GM19455 (cell line): ENCODE results near the gene MKRN2OS.

Source experiments
- ATAC-seq: cut with Tn5 transposase; IDR thresholded peaks from one replicate; pipeline ENCODE4 v1.9.1; 2021; ENCODE audit not compliant: unreplicated experiment

Gene MKRN2OS

DNA sequence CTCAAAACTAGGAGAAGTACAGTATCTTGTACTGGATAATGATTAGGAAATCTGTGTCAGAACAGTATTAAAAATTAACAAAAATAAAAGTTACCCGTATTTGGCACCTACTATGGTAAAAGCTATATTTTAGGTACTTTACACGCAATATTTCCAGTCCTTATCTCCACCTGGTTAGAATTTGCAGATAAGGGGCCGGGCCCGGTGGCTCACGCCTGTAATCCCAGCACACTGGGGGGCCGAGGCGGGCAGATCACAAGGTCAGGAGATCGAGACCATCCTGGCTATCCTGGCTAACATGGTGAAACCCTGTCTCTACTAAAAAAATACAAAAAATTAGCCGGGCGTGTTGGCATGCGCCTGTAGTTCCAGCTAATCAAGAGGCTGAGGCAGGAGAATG lies 28.4 kb downstream of the MKRN2OS start:
- no peak for ATAC-seq

DNA sequence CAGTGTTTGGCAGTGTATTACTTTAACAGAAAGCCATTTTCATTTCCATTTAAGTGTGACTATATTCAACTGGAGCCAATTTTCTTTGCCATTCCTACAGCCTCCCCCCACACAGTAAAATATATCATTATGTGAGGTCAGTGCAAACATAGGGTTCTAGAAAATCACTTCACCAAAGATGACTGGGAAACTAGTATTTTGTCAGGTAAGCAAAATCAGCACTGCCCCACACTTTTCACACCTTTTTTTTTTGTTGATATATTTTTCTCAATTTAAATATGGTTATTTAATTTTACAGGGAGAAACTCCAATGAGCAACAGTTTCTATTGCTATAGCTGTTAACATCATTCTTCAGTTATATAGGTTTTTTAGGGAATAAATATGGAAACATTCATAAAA lies 29.7 kb downstream of the MKRN2OS start:
- no peak for ATAC-seq

DNA sequence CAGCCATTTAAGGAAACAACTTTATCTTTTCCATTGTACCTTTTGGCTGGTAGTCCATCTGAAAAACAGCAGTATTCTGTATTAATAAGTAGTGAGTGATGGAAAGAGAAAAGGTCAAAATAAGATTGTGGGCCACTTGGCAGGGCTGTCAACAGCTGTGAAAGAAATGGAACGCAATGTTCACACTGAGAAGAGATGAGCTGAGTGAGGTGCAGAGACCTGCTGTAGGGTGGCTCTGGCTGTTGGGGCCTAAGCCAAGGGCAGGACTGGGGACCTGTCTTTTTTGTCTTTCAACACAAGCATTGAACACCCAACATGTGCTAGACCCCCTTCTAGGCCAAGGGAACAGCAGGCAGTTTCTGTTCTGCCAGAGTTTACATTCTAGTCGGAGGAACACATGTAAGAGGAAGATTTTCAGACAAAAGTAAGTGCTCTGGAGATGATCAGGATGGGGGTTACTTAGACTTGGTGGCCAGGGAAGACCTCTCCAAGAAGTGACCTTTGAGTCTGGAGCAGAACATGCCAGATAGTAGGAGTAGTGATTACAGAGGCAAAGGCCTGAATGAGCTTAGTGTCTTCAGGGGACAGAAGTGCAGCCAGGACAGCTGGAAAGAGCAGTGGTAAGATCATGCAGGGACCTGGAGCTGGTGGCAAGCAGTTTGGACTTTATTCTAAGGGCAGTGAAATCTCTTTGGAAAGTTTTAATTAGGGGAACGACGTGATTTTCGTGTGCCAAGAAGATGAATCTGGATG lies 31.4 kb downstream of the MKRN2OS start:
- no peak for ATAC-seq

DNA sequence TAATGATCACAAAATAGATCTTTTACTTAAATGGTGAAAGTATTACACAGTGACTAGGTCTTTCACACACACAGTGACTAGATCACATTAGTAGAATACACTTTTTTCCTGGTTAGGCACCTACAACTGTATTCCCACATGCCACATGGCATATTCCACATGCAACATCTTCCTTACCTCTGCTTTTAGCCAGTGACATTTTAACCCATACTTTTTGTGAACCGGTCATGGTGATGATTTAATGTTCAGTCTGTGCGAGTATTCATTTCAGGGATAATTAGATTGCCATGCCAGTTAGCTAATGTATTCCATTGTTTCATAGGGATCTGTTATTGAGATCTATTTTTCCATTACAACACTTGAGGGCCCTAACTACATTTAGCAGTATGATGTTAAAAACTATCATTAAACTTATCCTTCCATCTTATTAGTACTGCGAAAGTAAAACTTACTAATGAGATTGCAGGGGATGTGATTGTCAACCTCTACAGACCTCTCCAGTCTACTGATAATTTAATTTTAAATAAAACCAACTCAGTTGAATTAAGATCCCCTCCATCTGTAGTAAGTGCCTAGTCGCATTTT lies 32.7 kb downstream of the MKRN2OS start:
- ATAC-seq = no peak

DNA sequence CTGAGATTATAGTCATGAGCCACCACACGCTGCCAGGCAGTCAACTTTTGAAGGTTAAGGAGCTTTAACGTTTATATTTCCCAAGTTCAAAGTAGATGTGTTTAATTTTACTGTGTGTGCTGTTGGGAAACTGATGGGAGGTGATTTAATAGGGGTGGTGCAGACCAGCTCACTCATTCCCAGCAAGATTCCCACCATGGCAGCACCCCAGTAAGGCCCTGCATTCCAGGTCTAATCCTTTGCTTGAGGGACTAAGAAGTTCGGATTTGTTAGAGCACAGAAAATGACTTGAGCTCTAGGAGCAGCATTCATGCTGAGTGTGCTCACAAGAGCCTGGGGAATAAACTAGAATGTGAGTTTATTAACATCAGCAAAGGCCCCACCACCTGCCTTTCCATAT lies 35.8 kb downstream of the MKRN2OS start:
- ATAC-seq = no peak

DNA sequence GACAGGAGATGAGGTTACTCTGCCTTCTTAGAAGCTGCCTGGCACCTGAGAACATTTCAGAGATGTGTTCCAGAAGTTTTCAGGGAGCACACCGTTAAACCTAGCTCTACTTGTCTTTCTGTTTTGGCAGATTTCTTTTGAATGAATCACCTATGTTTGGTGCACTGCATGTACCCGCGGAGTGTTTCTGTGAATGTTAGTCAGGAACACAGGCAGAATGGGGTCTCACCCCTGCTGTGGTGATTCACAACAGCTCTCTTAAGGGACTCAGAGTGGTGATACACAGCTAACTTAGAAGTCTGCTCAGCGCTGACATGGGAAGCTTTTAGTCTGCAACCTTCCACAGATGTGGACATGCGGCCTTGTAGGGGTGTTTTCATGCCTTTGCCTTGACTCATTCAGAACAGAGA lies 37.0 kb downstream of the MKRN2OS start:
- no peak for ATAC-seq

DNA sequence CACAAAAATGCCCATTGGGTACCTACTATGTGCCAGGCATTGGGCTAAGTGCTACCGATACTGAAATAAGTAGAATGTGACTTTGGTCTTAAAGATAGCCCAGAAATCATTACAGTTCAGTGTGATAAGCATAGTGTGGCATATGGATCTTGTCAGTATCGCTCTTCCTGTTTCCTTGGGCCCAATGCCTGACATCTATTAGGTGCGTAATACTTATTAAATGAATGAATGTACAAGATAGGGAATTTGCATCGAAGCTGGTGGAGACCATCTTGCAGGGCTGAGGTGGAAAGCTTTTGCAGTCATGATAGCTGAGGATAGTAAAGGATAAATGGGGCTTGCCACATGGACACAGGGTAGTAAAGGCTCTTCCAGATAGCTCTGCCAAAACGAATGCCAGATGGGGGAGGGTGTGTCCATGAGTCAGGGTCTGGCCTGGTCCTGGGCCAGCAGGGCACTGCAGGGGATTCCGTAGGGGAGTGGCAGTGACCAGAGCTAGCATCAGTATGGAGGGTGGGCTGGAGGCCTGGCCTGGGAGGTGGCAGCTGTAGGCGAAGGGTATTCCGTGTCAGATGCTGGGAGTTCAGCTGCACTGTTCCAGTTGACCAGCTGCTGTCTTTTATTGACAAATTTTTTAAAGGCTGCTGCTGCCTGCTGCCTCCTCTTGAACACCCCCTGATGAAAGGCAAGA lies 37.6 kb downstream of the MKRN2OS start:
- ATAC-seq = no peak

DNA sequence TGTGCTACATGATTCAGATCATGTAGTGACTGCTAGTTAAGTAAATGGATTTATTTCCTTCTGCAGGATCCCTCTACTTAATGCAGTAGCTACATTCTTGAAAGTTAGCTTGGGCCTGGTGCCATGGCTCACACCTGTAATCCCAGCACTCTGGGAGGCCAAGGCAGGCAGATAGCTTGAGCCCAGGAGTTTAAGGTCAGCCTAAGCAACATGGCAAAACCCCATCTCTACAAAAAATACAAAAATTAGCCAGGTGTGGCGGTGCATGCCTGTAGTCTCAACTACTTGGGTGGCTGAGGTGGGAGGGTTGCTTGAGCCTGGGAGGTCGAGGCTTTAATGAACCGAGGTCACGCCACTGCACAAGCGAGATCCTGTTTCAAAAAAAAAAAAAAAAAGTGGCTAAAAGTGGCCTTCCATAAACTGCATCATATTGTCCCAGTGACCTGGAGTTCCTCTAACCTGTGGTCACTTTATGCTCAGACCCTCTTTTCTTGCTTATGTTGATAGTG lies 39.0 kb downstream of the MKRN2OS start:
- ATAC-seq = no peak

DNA sequence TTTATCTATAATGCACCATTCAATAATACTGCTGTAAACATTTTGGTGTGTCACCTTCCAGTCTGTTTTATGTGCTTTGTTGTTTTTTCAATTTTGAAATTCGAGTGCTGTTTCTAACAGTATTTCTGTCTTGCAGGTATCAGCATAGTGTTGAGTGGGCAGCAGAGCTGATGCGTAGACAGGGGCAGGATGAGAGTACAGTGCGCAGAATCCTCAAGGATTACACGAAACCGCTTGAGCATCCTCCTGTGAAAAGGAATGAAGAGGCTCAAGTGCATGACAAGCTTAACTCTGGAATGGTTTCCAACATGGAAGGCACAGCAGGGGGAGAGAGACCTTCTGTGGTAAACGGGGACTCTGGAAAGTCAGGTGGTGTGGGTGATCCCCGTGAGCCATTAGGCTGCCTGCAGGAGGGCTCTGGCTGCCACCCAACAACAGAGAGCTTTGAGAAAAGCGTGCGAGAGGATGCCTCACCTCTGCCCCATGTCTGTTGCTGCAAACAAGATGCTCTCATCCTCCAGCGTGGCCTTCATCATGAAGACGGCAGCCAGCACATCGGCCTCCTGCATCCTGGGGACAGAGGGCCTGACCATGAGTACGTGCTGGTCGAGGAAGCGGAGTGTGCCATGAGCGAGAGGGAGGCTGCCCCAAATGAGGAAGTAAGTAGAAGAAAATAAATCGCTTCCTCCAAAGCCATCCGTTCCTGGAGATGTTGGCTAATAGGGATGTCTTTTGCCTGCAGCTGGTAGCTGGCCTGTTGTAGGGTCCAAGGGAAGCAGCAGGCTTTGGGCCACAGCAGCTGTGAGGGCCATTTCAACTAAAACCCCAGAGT lies 42.0 kb downstream of the MKRN2OS start:
- no peak for ATAC-seq

DNA sequence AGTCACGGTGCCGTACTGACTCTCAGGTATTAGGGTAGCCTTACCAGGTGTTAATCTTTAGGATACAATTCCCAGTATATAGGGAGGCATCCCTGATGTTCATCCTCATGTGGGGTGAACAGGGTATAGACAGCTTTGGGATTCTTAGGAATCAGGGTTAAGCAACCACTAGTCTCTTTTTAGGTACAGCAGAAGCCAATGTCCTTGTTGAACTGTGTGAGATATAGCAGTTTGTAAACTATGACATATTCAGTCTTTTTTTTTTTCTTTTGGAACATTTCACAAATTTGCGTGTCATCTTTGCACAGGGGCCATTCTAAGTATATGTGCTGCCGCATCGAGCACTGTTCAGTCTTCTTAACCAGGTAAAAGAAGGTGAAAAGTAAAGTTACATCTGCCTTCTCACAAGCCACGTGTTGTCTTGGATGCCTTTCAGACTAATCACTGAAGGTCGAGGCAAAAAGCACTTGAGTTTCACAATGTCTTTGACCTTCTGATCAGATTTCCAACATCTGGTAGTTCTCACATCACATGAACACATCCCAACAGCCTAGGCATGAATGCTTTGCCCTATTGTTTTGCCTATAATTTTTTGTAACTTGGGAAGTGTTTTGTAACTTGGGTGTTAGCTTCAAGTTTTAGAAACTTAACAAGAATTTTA lies 43.8 kb downstream of the MKRN2OS start:
- no peak for ATAC-seq

DNA sequence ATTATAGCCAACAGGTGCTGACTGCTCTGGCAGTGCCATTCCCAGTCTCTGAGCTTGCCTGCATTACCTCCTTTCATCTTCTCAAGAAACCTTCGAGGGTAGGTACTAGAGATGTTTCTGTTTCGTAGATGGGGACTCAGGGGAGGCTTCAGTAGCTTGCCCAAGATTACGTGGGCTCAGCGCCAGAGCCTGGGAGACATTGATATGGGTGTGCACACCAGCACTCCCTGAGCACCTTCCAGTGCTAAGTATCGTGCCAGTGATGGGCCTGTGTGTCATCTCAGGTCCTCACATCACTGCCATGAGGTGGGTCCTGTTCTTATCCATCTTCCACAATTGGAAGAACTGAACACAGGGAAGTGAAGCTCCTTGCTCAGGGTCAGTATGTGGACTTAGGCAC lies 45.8 kb downstream of the MKRN2OS start:
- no peak for ATAC-seq

DNA sequence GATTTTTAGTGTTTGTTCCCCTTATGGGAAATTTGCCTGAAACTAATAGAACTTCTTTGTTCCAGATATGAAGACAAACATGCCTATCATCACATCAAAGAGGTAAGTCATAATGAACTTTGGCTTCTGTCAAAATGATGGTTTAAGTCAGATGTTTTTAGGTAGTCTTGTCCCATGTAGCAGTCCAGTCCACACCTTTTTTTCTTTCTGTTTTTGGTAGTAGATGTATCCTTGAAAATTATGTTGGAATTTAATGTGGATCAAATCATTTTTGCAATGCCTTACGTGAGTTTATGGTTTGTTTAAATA lies 48.9 kb downstream of the MKRN2OS start:
- ATAC-seq = no peak

DNA sequence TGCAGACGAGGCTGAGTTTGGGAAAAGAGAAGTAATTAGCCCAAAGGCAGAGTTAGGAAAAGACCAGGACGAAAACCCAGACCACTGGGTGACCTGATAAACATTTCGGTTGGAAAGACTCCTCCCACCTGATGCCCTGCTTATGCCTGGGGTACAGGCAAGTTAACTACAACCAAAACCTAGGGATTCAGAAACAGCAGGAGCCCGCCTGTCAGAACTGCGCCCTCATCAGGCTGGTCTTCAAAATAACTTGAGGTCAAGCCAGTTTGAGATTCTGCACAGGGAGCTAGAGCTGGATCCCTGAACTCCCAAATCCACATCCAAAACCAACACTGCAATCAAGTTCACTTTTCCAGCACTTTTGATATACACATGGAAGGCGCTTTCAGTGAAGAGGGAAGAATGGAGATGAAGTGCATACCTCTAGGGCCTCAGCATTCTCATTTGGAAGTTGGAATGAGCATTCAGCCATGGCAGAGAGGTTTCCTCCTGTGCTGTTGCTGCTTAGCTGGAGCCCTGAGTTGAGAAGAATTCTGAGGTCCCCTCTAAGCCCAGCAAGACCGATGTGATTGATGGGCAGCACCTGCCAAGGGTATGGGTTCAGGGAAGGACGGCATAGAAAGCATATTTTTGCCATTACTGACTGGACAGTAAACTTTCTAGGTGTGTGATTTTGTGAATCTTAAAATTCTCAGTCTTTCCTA lies 49.4 kb downstream of the MKRN2OS start:
- ATAC-seq = no peak

DNA sequence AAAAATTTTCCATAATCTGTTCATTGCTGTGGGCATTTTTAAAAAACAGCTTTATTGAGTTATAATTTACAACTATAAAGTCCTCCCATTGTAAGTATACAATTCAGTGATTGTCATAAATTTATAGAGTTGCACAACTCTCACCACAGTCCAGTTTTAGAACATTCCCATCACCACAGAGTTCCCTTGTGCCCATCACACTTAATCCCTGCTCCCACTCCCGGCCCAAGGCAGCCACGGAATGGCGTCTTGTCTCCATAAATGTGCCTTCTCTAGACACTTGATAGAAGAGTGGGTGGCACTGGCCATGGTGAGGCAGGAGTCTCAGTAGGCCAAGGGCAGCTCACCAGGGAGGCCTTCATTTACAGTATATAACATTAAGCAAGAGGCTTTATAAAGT lies 54.8 kb downstream of the MKRN2OS start:
- no peak for ATAC-seq

DNA sequence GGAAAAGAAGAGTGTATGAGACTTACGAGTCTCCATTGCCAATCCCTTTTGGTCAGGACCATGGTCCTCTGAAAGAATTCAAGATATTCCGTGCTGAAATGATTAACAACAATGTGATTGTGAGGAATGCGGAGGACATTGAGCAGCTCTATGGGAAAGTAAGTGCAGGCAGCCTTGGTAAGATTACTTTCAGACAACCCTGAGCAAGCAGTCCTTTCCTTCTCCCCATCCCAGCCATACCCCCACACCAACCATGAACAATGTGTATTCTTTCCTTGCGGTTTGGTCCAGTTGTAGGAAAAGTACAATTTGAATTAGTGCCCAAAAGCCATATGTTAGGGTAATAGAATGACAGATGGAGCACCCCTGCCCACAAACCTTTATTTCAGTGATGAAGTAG lies 55.5 kb downstream of the MKRN2OS start:
- ATAC-seq = no peak
